SK-N-MC (cell line): ENCODE measurements around the gene DUSP1.
A peak's percentile ranks its signal among the peaks of the same experiment; 100 is the strongest.

ENCODE experiments used
- EZH2 ChIP-seq: fragments of 200-600 bp; sonication (generic); IDR thresholded peaks from one replicate; pipeline ENCODE4 v1.6.1; 2017; ENCODE audit warnings: antibody characterized with exemption
- POLR2AphosphoS5 ChIP-seq: IDR thresholded peaks from 2 replicates; pipeline ENCODE4 v1.6.1; 2012; ENCODE audit warnings: mild to moderate bottlenecking, low read depth, low read length, borderline replicate concordance

- TF ChIP-seq EZH2 (no peak), POLR2AphosphoS5 (0 out of 2 replicates have a peak, but pooled peaks have one; percentile 19)
Measured at GRCh38 chr5:172771439-172772111, 580 bp upstream of the DUSP1 start.
